Measurements from ENCODE around the gene SDF4.

SDF4 gene

DNA sequence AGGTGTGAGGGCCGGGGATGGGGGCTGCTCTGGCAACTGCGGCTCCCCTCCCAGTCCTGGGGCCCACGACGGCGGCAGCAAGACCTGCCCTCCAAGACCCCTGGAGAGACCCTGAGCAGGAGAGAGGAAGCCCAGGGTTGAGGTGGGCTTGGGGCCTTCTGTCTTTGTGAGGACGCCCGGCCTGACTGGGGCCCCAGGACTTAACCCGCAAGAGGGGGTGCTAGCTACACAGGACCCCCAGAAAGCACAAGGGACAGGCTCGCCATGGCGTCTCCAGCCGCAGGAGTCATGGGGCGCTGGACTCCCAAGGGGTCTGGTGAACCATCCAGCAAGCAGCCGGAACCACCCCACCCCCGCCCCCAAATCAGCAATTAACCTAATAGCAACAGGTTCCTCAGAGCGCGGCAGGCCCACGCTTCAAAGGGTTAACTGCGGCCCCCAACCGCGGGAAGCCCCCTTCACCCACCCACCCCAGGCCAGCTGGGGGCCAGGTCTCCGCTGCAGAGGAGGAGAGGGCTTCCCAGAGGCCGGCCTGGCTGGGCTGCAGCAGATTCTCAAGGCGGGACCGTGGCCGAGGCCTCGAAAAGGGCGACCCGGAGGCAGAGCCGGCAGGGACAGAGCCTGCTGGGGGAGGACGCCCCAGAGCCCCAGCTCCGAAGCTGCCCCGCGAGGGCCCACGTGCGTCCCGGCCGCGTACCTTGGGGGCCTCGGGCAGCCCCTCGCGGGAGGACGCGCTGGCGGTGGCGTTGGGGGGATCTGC lies 14.2 kb upstream of the SDF4 start:
- H3K27ac ChIP-seq: no peak overlapping the region
- TF ChIP-seq, protein P1, sequence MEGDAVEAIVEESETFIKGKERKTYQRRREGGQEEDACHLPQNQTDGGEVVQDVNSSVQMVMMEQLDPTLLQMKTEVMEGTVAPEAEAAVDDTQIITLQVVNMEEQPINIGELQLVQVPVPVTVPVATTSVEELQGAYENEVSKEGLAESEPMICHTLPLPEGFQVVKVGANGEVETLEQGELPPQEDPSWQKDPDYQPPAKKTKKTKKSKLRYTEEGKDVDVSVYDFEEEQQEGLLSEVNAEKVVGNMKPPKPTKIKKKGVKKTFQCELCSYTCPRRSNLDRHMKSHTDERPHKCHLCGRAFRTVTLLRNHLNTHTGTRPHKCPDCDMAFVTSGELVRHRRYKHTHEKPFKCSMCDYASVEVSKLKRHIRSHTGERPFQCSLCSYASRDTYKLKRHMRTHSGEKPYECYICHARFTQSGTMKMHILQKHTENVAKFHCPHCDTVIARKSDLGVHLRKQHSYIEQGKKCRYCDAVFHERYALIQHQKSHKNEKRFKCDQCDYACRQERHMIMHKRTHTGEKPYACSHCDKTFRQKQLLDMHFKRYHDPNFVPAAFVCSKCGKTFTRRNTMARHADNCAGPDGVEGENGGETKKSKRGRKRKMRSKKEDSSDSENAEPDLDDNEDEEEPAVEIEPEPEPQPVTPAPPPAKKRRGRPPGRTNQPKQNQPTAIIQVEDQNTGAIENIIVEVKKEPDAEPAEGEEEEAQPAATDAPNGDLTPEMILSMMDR (IDR thresholded peaks at IDR 0.05): no peak
- TF ChIP-seq ZFX (IDR thresholded peaks at IDR 0.05; ENCODE audit: borderline replicate concordance): no peak

DNA sequence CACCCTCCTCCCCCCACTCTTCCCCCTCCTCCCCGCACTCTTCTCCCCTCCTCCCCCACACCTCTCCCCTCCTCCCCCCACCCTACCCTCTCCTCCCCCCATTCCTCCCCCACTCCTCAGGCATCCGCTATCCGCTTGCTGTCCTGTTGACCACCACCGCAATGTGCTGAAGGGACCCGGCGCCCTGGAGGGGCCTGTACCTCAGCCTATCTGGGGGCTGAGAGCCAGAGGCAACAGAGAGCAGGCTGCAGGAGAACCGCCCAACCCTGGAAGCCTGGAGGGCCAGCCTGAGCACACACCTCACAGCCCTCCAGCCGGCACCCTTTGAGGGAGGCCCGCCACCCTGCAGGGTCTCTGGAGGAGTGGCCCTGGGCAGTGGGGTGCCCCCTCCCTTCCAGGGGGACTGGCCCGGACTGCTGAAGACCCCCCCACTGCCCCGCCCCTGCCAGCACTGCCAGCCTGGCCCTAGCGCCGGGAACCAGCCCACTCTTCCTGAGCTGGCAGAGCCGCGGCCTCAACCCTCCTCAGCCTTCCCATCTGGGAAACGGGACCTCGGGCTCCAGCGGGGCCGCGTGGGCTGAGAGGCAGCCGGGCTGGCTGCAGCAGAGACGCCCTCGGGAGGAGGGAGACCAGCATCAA lies 13.5 kb upstream of the SDF4 start:
- no peak overlapping the region for H3K27ac ChIP-seq

DNA sequence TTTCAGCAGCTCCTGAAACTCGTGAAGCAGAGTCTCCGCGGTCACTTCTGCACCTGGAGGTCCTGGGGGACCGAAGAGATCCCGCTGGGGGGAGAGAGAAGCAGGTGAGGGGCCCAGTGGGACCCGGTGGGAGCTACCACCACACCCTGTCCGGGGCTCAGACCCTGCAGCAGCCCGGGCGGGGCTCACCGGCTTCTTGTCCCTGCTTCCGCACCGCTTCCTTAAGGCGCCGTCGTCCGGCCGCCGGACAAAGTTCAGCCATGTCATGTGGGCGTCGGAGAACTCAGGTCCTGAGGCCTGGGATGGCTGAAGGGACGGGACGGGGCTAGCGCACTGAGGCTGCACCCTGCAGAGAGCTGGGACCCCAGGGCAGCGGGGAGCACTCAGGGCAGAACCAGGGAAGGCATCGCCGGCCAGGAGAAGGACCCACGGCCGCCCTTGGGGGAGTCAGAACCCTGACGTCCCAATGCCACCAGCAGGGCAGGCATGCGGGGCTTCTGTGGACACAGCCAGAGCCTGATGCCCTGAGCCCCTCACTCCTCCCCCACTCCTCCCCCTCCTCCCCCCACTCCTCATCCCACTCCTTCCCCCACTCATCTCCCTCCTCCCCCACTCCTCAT lies 12.5 kb upstream of the SDF4 start:
- TF ChIP-seq ZFX (IDR thresholded peaks at IDR 0.05; ENCODE audit: borderline replicate concordance): no peak
- TF ChIP-seq, protein P1 (IDR thresholded peaks at IDR 0.05): no peak
- H3K27ac ChIP-seq: no peak overlapping the region

More for the DNA sequence above, 13.5 kb upstream of the SDF4 start:
- TF ChIP-seq ZFX (IDR thresholded peaks at IDR 0.05; ENCODE audit: borderline replicate concordance): no peak
- TF ChIP-seq, protein P1 (IDR thresholded peaks at IDR 0.05): no peak

DNA sequence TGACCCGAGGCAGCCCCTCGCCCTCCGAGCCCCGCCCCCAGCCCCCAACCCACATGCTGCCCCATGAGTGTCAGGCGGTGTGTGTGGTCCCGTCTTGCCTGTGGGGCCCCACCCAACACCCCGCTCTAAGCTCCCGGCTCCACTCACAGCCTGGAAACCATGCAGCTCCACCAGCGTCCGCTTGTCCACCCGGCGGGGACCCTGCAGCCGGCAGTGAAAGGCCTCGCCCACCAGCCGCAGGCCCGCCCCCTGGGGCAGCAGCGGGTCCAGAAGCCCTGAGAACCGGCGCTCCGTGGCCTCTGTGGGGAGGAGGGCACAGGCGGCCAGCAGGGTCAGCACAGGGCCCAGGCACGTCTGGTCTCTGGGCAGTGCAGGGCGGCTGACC lies 12.0 kb upstream of the SDF4 start:
- TF ChIP-seq ZFX (IDR thresholded peaks at IDR 0.05; ENCODE audit: borderline replicate concordance): no peak
- TF ChIP-seq, protein P1 (IDR thresholded peaks at IDR 0.05): no peak
- no peak overlapping the region for H3K27ac ChIP-seq

DNA sequence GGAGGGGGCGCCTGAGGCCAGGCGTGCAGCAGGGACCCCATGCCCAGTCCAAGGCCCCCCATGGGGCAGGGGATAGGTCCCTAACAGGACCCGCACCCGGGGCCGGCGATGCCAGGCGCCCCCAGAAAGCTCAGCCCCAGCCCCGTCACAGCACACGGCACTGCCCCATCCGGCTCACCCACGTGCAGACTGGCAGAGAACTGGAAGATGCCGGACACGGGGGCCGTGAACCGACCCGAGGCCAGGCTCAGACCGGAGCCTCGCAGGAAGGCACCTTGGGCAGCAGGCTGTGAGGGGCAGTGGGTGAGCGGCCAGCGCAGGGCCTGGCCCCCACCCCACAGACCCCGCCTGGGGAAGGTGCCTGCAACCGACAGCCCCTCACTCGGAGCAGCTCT lies 11.5 kb upstream of the SDF4 start:
- TF ChIP-seq, protein P1 (IDR thresholded peaks at IDR 0.05): no peak
- TF ChIP-seq ZFX (IDR thresholded peaks at IDR 0.05; ENCODE audit: borderline replicate concordance): no peak
- H3K27ac ChIP-seq: no peak overlapping the region

DNA sequence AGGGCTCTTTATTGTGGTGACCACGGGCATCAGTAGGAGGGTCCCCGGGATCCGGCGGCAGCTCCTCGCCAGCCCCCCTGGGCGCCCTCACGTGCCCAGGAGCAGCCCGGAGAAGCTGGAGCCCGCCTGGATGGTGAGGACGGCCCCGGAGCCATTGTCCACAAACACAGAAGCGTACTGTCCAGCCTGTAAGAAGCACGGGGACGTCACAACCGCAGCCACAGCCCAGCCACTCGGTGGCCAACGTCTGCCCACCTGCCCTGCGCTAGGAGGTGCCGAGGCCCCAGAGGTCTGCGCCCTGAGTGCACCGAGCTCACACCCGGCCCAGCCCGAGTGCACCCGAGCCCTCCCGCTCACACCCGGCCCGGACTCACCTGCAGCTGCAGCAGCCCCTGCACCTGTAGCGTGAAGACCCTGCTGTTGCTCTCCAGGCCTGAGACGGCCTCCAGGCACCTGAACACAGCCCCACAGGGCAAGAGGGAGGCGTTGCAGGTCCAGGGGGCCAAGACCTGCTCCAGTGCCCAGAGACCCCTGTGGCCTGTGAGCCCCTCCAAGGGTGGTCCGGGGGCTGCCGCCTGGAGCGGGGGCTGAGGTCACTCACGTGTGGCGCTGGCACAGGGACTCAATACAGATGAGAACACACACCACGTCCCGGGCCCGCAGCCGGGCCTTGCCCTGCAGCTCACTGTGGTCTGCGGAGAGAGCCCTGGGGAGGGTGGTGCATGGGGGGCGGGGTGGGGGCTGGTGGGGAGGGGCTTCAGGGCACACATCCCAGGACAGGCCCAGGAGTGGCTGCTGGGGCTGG lies 10.9 kb upstream of the SDF4 start:
- TF ChIP-seq ZFX (IDR thresholded peaks at IDR 0.05; ENCODE audit: borderline replicate concordance): no peak
- TF ChIP-seq, protein P1 (IDR thresholded peaks at IDR 0.05): no peak
- no peak overlapping the region for H3K27ac ChIP-seq

Data from 22Rv1 (cell line).